Endothelial cell of umbilical vein (primary cell): ENCODE data around the gene CXCR1.

Experiments
- EZH2 ChIP-seq: IDR thresholded peaks from 2 replicates; pipeline ENCODE4 v1.6.1; 2012; ENCODE audit warnings: borderline replicate concordance, low read depth, mild to moderate bottlenecking, moderate library complexity, low read length, inconsistent platforms; ENCODE audit not compliant: severe bottlenecking
- FOS ChIP-seq: IDR thresholded peaks from 2 replicates; pipeline ENCODE4 v1.6.1; 2011; ENCODE audit warnings: mild to moderate bottlenecking, low read length, moderate library complexity, borderline replicate concordance; ENCODE audit not compliant: insufficient read depth
- GATA2 ChIP-seq: IDR thresholded peaks from 2 replicates; pipeline ENCODE4 v1.7.0; 2011; ENCODE audit warnings: low read depth, mild to moderate bottlenecking, moderate library complexity, mixed read lengths, low read length; ENCODE audit not compliant: insufficient read length, insufficient read depth
- MAX ChIP-seq: IDR thresholded peaks from 2 replicates; pipeline ENCODE4 v1.6.1; 2011; ENCODE audit not compliant: insufficient read depth, insufficient read length
- POLR2A ChIP-seq: IDR thresholded peaks from 2 replicates; pipeline ENCODE4 v1.6.1; 2012; ENCODE audit warnings: low read depth, mild to moderate bottlenecking, control low read depth, low read length
- POLR2AphosphoS5 ChIP-seq: IDR thresholded peaks from 2 replicates; pipeline ENCODE4 v1.6.1; 2012; ENCODE audit warnings: low read depth, mild to moderate bottlenecking, control low read depth, low read length, moderate library complexity; ENCODE audit not compliant: insufficient read depth
- TF ChIP-seq, protein P1 (sequence below), 2 donors: IDR thresholded peaks; 1 replicate in 1 of 2; 2 replicates in 1 of 2; pipeline ENCODE4 v1.5.1; 2011; ENCODE audit warnings: low read length in 2 of 2, mild to moderate bottlenecking in 2 of 2, moderate library complexity in 2 of 2, control low read depth in 1 of 2, inconsistent platforms in 1 of 2, low read depth in 1 of 2; ENCODE audit not compliant: insufficient read depth in 1 of 2; ENCODE audit errors: extremely low read depth in 1 of 2

DNA sequence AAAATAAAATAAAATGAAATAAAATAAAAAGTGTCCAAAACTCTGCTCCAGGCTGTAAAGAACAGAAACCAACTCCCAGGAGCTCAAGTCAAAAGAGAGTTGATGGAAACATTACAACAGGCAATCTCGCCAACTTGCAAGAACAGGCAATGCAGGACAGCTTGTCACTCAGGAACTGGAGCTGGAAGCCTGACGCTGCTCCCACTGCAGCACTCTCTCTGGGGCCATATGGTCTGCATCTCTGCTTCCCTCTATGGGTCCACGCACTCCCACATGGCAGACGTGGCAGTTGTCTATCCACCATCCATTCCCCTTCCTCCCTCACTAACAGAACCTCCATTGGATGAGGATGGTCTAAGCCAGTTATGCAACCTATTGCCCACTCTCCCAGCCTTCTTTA, 26.9 kb upstream of the CXCR1 start:
- TF ChIP-seq EZH2: no peak
- no peak for TF ChIP-seq POLR2AphosphoS5
- TF ChIP-seq POLR2A: no peak
- TF ChIP-seq, protein P1, sequence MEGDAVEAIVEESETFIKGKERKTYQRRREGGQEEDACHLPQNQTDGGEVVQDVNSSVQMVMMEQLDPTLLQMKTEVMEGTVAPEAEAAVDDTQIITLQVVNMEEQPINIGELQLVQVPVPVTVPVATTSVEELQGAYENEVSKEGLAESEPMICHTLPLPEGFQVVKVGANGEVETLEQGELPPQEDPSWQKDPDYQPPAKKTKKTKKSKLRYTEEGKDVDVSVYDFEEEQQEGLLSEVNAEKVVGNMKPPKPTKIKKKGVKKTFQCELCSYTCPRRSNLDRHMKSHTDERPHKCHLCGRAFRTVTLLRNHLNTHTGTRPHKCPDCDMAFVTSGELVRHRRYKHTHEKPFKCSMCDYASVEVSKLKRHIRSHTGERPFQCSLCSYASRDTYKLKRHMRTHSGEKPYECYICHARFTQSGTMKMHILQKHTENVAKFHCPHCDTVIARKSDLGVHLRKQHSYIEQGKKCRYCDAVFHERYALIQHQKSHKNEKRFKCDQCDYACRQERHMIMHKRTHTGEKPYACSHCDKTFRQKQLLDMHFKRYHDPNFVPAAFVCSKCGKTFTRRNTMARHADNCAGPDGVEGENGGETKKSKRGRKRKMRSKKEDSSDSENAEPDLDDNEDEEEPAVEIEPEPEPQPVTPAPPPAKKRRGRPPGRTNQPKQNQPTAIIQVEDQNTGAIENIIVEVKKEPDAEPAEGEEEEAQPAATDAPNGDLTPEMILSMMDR (IDR thresholded peaks at IDR 0.05; ENCODE audit: extremely low read depth in 1 of 2, insufficient read depth in 1 of 2, low read depth in 1 of 2, low read length in 2 of 2): no peak
- no peak for TF ChIP-seq GATA2
- no peak for TF ChIP-seq FOS
- no peak for TF ChIP-seq MAX
